BJ (cell line): ENCODE data around the gene KIF26B. TPM values are rescaled to one million over a fixed set of nuclear protein-coding genes. Genes with fewer than 3 reads are reported as not detected.

ENCODE experiments used
- CTCF ChIA-PET: fragments of 350-600 bp; formaldehyde crosslinking; extraction: SDS; loops from one replicate; lab custom pipeline; 2021; ENCODE audit warnings: antibody characterized with exemption, inconsistent platforms; lab: Yijun Ruan, JAX
- POLR2A ChIA-PET: fragments of 300-600 bp; sonication (Branson Sonifier 250); formaldehyde crosslinking; extraction: SDS; loops from one replicate; lab custom pipeline; 2021; ENCODE audit warnings: antibody characterized with exemption; lab: Charles Lee
- DNase-seq: peaks from one replicate; pipeline ENCODE4 v3.0.0-alpha.2; 2011; ENCODE audit warnings: low read depth
- H3K27me3 ChIP-seq: 2 replicates; pipeline ENCODE4 v1.6.0; 2011; ENCODE audit warnings: low read length; ENCODE audit not compliant: control insufficient read depth, insufficient read depth
- H3K36me3 ChIP-seq: 2 replicates; pipeline ENCODE4 v1.5.1; 2011; ENCODE audit warnings: low read length; ENCODE audit not compliant: control insufficient read depth, insufficient read depth
- H3K4me3 ChIP-seq: 2 replicates; pipeline ENCODE4 v1.5.1; 2011; ENCODE audit warnings: low read depth, mild to moderate bottlenecking, control low read depth, low read length
- polyA plus RNA-seq: library from polyadenylated mRNA; depleted of rRNA; stranded (reverse); fragments of >200 nt; gene quantifications from 2 replicates; pipeline ENCODE4 v1.2.3, GENCODE V29; 2011
- TF ChIP-seq, protein P1 (sequence below): IDR thresholded peaks from 2 replicates; pipeline ENCODE4 v1.5.1; 2011; ENCODE audit warnings: low read depth, mild to moderate bottlenecking, control low read depth, inconsistent platforms, low read length, moderate library complexity; ENCODE audit not compliant: insufficient read depth

The KIF26B gene
- polyA plus RNA-seq, 1 experiment, result 2.8 TPM

GRCh38 chr1:245378311-245378722, 223.5 kb downstream of the KIF26B start:
- 0 out of 2 replicates have a peak, but pooled peaks cover 3% of the 10 kb centered on the region for H3K36me3 ChIP-seq
- TF ChIP-seq, protein P1, sequence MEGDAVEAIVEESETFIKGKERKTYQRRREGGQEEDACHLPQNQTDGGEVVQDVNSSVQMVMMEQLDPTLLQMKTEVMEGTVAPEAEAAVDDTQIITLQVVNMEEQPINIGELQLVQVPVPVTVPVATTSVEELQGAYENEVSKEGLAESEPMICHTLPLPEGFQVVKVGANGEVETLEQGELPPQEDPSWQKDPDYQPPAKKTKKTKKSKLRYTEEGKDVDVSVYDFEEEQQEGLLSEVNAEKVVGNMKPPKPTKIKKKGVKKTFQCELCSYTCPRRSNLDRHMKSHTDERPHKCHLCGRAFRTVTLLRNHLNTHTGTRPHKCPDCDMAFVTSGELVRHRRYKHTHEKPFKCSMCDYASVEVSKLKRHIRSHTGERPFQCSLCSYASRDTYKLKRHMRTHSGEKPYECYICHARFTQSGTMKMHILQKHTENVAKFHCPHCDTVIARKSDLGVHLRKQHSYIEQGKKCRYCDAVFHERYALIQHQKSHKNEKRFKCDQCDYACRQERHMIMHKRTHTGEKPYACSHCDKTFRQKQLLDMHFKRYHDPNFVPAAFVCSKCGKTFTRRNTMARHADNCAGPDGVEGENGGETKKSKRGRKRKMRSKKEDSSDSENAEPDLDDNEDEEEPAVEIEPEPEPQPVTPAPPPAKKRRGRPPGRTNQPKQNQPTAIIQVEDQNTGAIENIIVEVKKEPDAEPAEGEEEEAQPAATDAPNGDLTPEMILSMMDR, result no peak
- CTCF ChIA-PET, result no interaction called here
- H3K4me3 ChIP-seq, result no peak overlapping the region
- DNase-seq, result no peak
- POLR2A ChIA-PET, result no interaction called here
- no peaks in the 10 kb centered on the region for H3K27me3 ChIP-seq

- no peak overlapping the region for H3K4me3 ChIP-seq
- CTCF ChIA-PET, result no interaction called here
- no peaks in the 10 kb centered on the region for H3K27me3 ChIP-seq
- POLR2A ChIA-PET, result no interaction called here
- TF ChIP-seq, protein P1, result no peak
- no peak for DNase-seq
- 0 out of 2 replicates have a peak, but pooled peaks cover 2% of the 10 kb centered on the region for H3K36me3 ChIP-seq
Measured at GRCh38 chr1:245378745-245379144, 224.0 kb downstream of the KIF26B start.

- ChIA-PET POLR2A (interaction anchor here (0.6 kb wide), 1 partner anchor 179 kb away, joined by 4 read pairs; no protein-coding TSS in a partner anchor), CTCF (interaction anchor here (1.0 to 1.4 kb wide), 5 partner anchors 8 to 228 kb away, joined by 3 to 13 read pairs (median 4); partner anchors contain the start of gene KIF26B)
Measured at GRCh38 chr1:245380790-245381535, 226.2 kb downstream of the KIF26B start.

DNA sequence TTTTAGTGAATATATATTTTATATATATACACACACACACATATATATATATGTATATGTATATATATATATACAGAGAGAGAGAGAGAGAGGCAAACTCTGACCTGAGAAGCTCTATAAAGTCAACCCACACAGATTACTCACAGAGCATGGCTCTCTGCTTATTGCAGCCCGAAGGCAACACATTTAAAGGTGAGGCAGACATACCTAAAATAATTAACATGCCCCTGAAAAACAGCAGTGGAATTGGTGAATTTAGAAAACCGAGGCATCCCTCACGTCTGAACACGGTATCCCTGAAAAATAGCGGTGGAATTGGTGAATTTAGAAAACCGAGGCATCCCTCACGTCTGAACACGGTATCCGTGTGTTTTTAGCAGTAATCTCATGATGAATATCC, 228.2 kb downstream of the KIF26B start:
- CTCF ChIA-PET, result interaction anchor here (0.8 to 1.5 kb wide), 2 partner anchors 227 to 229 kb away, joined by 3 to 4 read pairs; no protein-coding TSS in a partner anchor
- POLR2A ChIA-PET, result no interaction called here
- TF ChIP-seq, protein P1, result no peak
- no peak overlapping the region for H3K4me3 ChIP-seq
- H3K27me3 ChIP-seq, result no peaks in the 10 kb centered on the region
- DNase-seq, result no peak
- no peaks in the 10 kb centered on the region for H3K36me3 ChIP-seq

More at GRCh38 chr1:245380790-245381535, 226.2 kb downstream of the KIF26B start:
- TF ChIP-seq, protein P1, result peak; percentile 38
- no peaks in the 10 kb centered on the region for H3K27me3 ChIP-seq
- H3K36me3 ChIP-seq, result no peaks in the 10 kb centered on the region
- H3K4me3 ChIP-seq, result no peak overlapping the region
- no peak for DNase-seq

DNA sequence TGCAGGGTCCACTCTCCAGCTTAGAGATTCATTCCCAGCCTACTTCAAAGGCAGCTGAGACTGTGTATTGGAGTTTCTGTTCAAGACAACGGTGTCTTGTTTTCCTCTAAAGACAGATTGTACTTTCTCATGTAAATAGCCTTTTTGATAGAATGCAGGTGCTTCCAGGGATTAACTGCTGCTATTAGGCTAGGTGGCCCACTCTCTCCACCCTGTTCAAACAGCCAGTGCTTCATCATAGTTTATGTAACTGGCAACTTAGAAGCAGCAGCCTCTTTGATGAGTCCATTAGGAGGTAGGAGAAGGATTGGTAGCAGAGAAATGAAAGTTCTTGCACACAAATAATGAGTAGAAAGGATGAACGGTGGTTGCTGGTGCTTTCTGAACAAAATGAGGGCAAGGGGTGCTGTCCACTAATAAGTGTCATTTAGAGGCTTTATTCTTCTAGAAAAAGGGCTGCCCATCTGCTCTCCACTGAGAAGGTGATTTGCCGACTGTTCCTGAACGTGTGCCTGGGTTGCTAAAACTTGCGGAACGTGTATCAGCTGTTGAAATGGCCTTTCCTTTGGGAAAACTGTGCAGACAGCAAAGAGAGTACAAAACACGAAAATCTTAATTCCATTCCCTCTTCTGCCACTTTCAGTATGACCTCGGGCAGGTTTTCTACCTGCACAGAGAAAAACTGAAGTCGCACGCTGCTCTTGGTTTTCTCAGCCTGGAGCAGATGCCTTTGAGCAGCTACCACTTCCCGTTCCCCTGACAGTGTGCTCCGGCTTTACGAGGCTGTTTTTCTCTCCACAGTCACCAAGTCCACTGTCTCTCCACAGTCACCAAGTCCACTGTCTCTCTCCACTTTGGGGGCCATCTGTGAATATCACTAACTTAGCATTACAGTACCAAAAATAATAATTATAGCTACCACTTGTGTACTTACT, 228.9 kb downstream of the KIF26B start:
- Histone ChIP-seq H3K27me3 (no peaks in the 10 kb centered on the region), H3K4me3 (no peak overlapping the region), H3K36me3 (no peaks in the 10 kb centered on the region)
- ChIA-PET POLR2A (no interaction called here), CTCF (interaction anchor here (0.8 to 1.5 kb wide), 2 partner anchors 9 to 228 kb away, joined by 3 to 4 read pairs; no protein-coding TSS in a partner anchor)
- DNase-seq, result no peak
- TF ChIP-seq, protein P1, result no peak
